Hippocampal formation (tissue), 2 donors: ENCODE results near the gene USP37.

ENCODE experiments used
- DNase-seq, 2 donors: peaks; one replicate each; lab custom pipeline; 2025; lab: John Stamatoyannopoulos, UW

The USP37 gene

GRCh38 chr2:218401890-218402289 is 166.3 kb downstream of the USP37 start:
- no peak for DNase-seq

- no peak for DNase-seq
These were observed 166.9 kb downstream of the USP37 start for GRCh38 chr2:218400930-218401881.
